GM21447 (cell line): ENCODE results near the gene MTHFSD.

Experiments
- ATAC-seq: cut with Tn5 transposase; IDR thresholded peaks from one replicate; pipeline ENCODE4 v1.9.1; 2021; ENCODE audit not compliant: unreplicated experiment

MTHFSD gene

DNA sequence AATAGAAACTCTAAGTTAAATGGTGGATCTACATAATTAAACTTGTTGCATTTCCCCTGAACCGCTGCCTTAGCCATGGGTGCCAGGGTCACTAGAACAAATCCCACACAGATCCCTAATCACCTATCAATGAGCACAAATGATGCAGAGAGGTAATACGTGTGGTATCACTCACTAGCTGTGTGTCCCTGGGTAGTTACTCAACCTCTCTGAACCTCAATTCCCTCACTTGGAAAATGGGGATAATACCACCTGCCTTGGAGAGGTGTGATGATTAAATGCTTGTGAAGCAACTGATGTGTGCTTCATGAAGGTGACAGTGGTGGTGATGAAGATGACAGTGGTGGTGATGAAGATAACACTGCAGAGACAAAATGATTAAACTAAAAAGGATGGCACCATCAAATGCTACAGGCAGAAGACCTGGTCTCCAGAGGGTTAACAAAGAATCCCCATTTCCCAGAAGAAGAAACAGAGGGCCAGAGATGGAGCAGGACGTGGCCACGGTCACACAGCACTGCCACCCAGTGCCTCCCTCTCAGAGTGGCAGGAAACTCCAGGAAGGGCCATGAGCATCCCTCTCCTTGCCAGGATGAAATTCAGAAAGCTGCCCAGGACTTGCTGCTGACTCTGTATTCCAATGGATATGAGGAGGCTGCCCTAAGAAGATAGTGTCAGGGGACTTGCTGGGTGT, 62.6 kb downstream of the MTHFSD start:
- ATAC-seq: no peak

- ATAC-seq: no peak
Measured at GRCh38 chr16:86491640-86492023, 63.4 kb downstream of the MTHFSD start.

DNA sequence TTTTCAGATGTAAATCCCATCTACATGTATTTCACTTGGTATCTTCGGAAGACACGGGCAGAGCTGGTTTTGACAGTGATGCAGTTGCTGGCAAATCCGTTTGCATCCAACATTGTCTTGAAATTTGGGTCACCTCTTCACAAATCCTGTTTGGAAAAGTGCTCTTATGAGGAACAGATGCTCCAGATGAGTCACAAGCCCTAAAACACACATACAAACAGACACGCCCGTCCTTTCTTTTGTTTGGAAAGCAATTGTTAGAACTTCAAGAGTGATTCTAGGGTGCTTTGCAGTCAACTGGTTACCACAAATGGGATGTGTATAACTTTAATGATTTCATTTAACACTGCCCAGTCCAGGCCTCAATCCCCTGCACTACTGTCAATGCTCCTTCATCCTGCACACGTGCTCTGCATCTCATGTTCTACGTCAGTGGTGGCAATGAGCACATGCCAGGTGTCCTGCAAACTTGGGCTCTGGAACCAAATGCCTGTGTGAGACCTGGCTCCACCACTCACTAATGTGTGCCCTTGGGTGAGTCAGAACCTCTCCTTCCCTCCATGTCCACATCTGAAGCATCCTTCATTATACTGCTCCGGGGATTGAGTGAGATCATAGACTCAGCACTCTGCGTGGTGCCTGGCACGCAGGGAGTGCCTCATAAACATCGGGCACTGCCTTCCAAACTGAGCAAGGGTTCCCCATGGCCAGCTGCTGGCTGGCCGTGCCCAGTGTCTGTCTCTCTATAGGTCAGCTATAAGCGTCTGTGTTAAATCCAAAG, 64.0 kb downstream of the MTHFSD start:
- no peak for ATAC-seq

DNA sequence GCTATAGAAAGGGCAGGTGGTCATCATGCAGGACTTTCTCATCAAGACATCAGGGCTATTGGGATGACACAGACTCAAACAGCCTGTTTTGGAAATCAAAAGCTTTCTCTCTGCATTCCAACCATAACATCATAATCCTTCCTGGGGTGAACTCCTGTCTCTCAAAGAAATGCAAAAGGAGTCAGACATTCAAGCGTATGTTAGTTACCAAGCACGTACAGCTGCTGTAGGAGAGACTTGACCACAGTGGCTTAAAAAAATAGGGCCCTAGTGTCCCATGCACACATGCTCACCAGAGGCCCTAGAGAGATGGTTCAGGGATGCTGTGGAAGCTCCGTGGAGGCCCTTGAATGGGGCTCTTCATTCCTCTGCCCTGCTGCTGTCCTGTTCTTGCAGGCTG, 69.3 kb downstream of the MTHFSD start:
- ATAC-seq: no peak

DNA sequence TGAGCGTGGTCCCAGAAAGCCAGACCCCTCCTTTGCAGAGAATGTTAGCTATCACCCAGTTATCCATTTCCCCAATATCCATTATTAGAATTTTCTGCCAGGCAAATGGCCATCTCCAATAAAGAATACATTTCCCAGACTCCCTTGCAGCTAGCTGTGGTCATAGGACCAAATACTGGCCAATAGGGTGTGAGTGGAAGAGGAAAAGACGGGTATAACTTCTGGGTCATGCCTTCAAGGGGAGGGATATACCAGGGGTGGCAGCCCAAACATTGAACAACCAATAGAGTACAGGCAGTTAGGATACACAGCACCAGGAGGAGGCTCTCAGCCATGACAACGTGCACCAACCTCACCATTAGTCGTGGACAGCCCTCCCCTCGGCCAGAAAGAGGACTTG, 70.8 kb downstream of the MTHFSD start:
- no peak for ATAC-seq

GRCh38 chr16:86481607-86482006, 73.4 kb downstream of the MTHFSD start:
- ATAC-seq: no peak

GRCh38 chr16:86480444-86480843, 74.6 kb downstream of the MTHFSD start:
- no peak for ATAC-seq
